GM12878 (cell line): ENCODE results near the gene GGN. TPM values are rescaled to one million over a fixed set of nuclear protein-coding genes. Genes with fewer than 3 reads are reported as not detected.

Experiments used
- ATAC-seq: fragments of 200-7000 bp; cut with Tn5 transposase; 3 replicates; pipeline ENCODE4 v1.9.1; 2020; ENCODE audit warnings: mild to moderate bottlenecking, moderate library complexity
- BruUV-seq: library from RNA; stranded (reverse); fragments of 400-500 nt; replicated peaks from 2 replicates; lab custom pipeline; 2021; lab: Mats Ljungman, UMichigan
- CTCF ChIA-PET: fragments of 300-600 bp; sonication (Branson Sonifier 250); formaldehyde crosslinking; extraction: SDS; loops from one replicate; lab custom pipeline; 2021; ENCODE audit warnings: inconsistent platforms; lab: Yijun Ruan, JAX
- POLR2A ChIA-PET: fragments of 350-600 bp; formaldehyde crosslinking; extraction: SDS; loops from one replicate; lab custom pipeline; 2021; ENCODE audit warnings: inconsistent platforms; lab: Charles Lee
- RAD21 ChIA-PET: fragments of 300-600 bp; sonication (Branson Sonifier 250); formaldehyde crosslinking; loops from one replicate; lab custom pipeline; 2023; ENCODE audit warnings: antibody characterized with exemption; ENCODE audit not compliant: unreplicated experiment; lab: Charles Lee
- SMC1A ChIA-PET: fragments of 300-600 bp; sonication (Branson Sonifier 250); formaldehyde crosslinking; loops from one replicate; lab custom pipeline; 2023; ENCODE audit not compliant: unreplicated experiment, uncharacterized antibody; lab: Charles Lee
- DNase-seq: peaks from one replicate; pipeline ENCODE4 v3.0.0-alpha.2; 2011; ENCODE audit warnings: low read depth, low spot score
- FAIRE-seq: peaks from 3 replicates; lab custom pipeline; 2011; peaks lifted over from hg19 to GRCh38; lab: Jason Lieb, UNC
- H2AFZ ChIP-seq: 2 replicates; pipeline ENCODE4 v1.6.0; 2011; ENCODE audit warnings: low read depth, low read length, control low read depth; ENCODE audit not compliant: control insufficient read depth
- H3K27ac ChIP-seq: 2 replicates; pipeline ENCODE4 v1.5.1; 2011; ENCODE audit warnings: control low read depth; ENCODE audit not compliant: control insufficient read depth, insufficient read depth
- H3K27me3 ChIP-seq, 2 experiments: replicated peaks in 1 of 2; 2 replicates each; pipeline versions ENCODE4 v1.6.0 to v1.6.1; 2011; ENCODE audit warnings: low read length in 1 of 2; ENCODE audit not compliant: control insufficient read depth in 2 of 2, insufficient read depth in 2 of 2
- H3K36me3 ChIP-seq, 2 experiments: 2 replicates each; pipeline ENCODE4 v1.5.1; 2011; ENCODE audit warnings: low read length in 1 of 2; ENCODE audit not compliant: control insufficient read depth in 2 of 2, insufficient read depth in 2 of 2
- H3K4me1 ChIP-seq: 2 replicates; pipeline ENCODE4 v1.6.1; 2011; ENCODE audit warnings: mild to moderate bottlenecking, low read length, moderate library complexity, mixed read lengths; ENCODE audit not compliant: control insufficient read depth, insufficient read depth
- H3K4me2 ChIP-seq: 2 replicates; pipeline ENCODE4 v1.6.0; 2011; ENCODE audit warnings: control low read depth; ENCODE audit not compliant: control insufficient read depth, insufficient read depth
- H3K4me3 ChIP-seq: fragments of 200-600 bp; sonication (generic); 2 replicates; pipeline ENCODE4 v1.5.1; 2016
- H3K79me2 ChIP-seq: 2 replicates; pipeline ENCODE4 v1.6.0; 2011; ENCODE audit warnings: low read length; ENCODE audit not compliant: control insufficient read depth, insufficient read depth
- H3K9ac ChIP-seq: 2 replicates; pipeline ENCODE4 v1.8.0; 2011; ENCODE audit warnings: low read length, control low read depth, mixed read lengths; ENCODE audit not compliant: control insufficient read depth, insufficient read depth
- H3K9me3 ChIP-seq: replicated peaks from 3 replicates; pipeline ENCODE4 v1.5.1; 2011; ENCODE audit warnings: mild to moderate bottlenecking, low read length; ENCODE audit not compliant: control insufficient read depth, insufficient read depth
- H4K20me1 ChIP-seq: 2 replicates; pipeline ENCODE4 v1.6.0; 2011; ENCODE audit not compliant: control insufficient read depth, insufficient read depth
- BACH1 ChIP-seq: fragments of 450-650 bp; IDR thresholded peaks from 2 replicates; pipeline ENCODE4 v1.6.1; 2017; ENCODE audit warnings: mild to moderate bottlenecking, borderline replicate concordance
- CHD4 ChIP-seq: fragments of 200-600 bp; sonication (generic); IDR thresholded peaks from 2 replicates; pipeline ENCODE4 v1.6.1; 2016; ENCODE audit warnings: mild to moderate bottlenecking
- ETV6 ChIP-seq, 2 experiments: fragments of 450-650 bp in 1 of 2; IDR thresholded peaks in 1 of 2; conservative IDR thresholded peaks in 1 of 2; 2 replicates each; pipeline ENCODE4 v1.6.1; 2014; ENCODE audit warnings: antibody characterized with exemption in 1 of 2, borderline replicate concordance in 1 of 2, low read depth in 1 of 2, mild to moderate bottlenecking in 1 of 2, moderate library complexity in 1 of 2
- MEF2B ChIP-seq: fragments of 450-650 bp; IDR thresholded peaks from 2 replicates; pipeline ENCODE4 v1.6.1; 2018; ENCODE audit warnings: mild to moderate bottlenecking, moderate library complexity; ENCODE audit not compliant: partially characterized antibody, poor library complexity, severe bottlenecking
- MTA2 ChIP-seq: fragments of 450-650 bp; IDR thresholded peaks from 2 replicates; pipeline ENCODE4 v1.6.1; 2016; ENCODE audit warnings: low read depth, mild to moderate bottlenecking, moderate library complexity
- PML ChIP-seq: IDR thresholded peaks from 2 replicates; pipeline ENCODE4 v1.6.1; 2012; ENCODE audit warnings: low read length, inconsistent platforms
- RAD21 ChIP-seq: IDR thresholded peaks from 2 replicates; pipeline ENCODE4 v1.6.1; 2011; ENCODE audit warnings: mild to moderate bottlenecking, low read depth, low read length, moderate library complexity; ENCODE audit not compliant: insufficient read depth
- RBBP5 ChIP-seq: fragments of 200-600 bp; sonication (generic); conservative IDR thresholded peaks from 2 replicates; pipeline ENCODE4 v1.6.1; 2016
- SMAD5 ChIP-seq: IDR thresholded peaks from 2 replicates; pipeline ENCODE4 v1.6.1; 2016; ENCODE audit warnings: antibody characterized with exemption, low read depth
- WGBS: methylation state at CpG from one replicate; pipeline ENCODE4 v1.1.6; 2016; ENCODE audit warnings: low lambda C conversion rate; ENCODE audit not compliant: insufficient replicate concordance, insufficient coverage; ENCODE audit errors: missing lambda C conversion rate; 5-methylcytosine and 5-hydroxymethylcytosine counted together
- in situ Hi-C: fragments of 300-500 bp; cut with MboI; formaldehyde crosslinking; loops from 9 replicates; pipeline ENCODE4 v1.14.3; 2018; ENCODE audit warnings: mixed read lengths
- intact Hi-C: fragments of 100-400 bp; cut with micrococcal nuclease; formaldehyde crosslinking; loops from one replicate; pipeline ENCODE4 v1.14.2; 2022; ENCODE audit not compliant: unreplicated experiment
- polyA plus RNA-seq, 11 experiments: library from polyadenylated mRNA; depleted of rRNA in 4 of 11; unstranded in 6 of 11; stranded (reverse) in 5 of 11; fragments of >200 nt; fragmentation: Nextera tagmentation in 4 of 11; fragmentation: Illumina TruSeq in 1 of 11; extraction: Ambion mirVana in 4 of 11; extraction: Trizol in 1 of 11; gene quantifications; 1 replicate in 1 of 11; 2 replicates in 10 of 11; pipeline versions ENCODE4 v1.2.1 to v1.2.3, GENCODE V29; 2011 to 2016; ENCODE audit warnings: inconsistent platforms in 2 of 11, missing spikeins in 2 of 11, low read depth in 1 of 11
- total RNA-seq, 4 experiments: library from RNA; depleted of rRNA in 3 of 4; stranded (reverse); fragments of >200 nt in 3 of 4; fragmentation: Illumina TruSeq in 1 of 4; extraction: Trizol in 1 of 4; gene quantifications; 2 replicates each; pipeline versions ENCODE4 v1.2.1 to v1.2.3, GENCODE V29; 2013 to 2021
- TF ChIP-seq, protein P1 (sequence below): fragments of 450-650 bp; formaldehyde crosslinking; IDR thresholded peaks from 2 replicates; pipeline ENCODE4 v1.4.0; 2022; ENCODE audit warnings: mild to moderate bottlenecking, moderate library complexity
- TF ChIP-seq, protein P2 (sequence below): fragments of 450-650 bp; formaldehyde crosslinking; IDR thresholded peaks from 2 replicates; pipeline ENCODE4 v1.5.0; 2022; ENCODE audit warnings: mild to moderate bottlenecking, missing genetic modification characterization

GGN gene
- total and polyA plus RNA-seq, 10 of the 15 experiments (the other 5 are each of a cell fraction or from before 2014, with no cell fraction given): not detected

DNA sequence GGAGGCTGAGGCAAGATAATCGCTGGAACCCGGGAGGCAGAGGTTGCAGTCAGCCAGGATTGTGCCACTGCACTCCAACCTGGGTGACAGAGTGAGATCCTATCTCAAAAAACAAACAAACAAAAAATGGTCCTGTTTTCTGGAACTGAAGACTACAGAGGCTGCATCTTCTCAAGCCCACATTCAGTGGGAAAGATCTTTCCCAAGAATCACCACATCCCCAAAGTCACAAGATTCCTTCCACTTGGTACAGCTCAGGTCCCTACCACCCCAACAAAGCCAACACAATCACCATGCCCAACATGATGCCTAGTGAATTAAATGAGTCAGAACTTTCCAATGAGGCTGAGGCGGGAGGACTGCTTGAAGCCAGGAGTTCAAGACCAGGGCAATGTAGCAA lies 37.0 kb downstream of the GGN start:
- no TSS peak for BruUV-seq
- Histone ChIP-seq H3K9ac (no peak overlapping the region), H4K20me1 (no peaks in the 10 kb centered on the region), H3K36me3 (no peaks in the 10 kb centered on the region), H3K4me3 (no peak overlapping the region), H3K9me3 (no peaks in the 10 kb centered on the region), H3K4me1 (no peaks in the 10 kb centered on the region), H3K27ac (no peak overlapping the region), H2AFZ (no peak overlapping the region), H3K4me2 (no peak overlapping the region), H3K27me3 (no peaks in the 10 kb centered on the region), H3K79me2 (no peaks in the 10 kb centered on the region)
- in situ Hi-C loops (no loop called here), intact Hi-C loops (no loop called here)
- no peak for ATAC-seq
- WGBS: 69% methylated on average over 3 of the region's 3 CpGs
- no peak for DNase-seq
- FAIRE-seq: no peak
- no peak for TF ChIP-seq RBBP5
- RAD21 ChIA-PET: no interaction called here
- SMC1A ChIA-PET: no interaction called here
- CTCF ChIA-PET: no interaction called here
- POLR2A ChIA-PET: interaction anchor here (0.7 kb wide), 1 partner anchor 483 kb away, joined by 3 read pairs; no protein-coding TSS in a partner anchor

- Histone ChIP-seq H3K4me2 (no peak overlapping the region), H3K27me3 (no peaks in the 10 kb centered on the region), H4K20me1 (no peaks in the 10 kb centered on the region), H2AFZ (no peak overlapping the region), H3K4me3 (no peak overlapping the region), H3K79me2 (no peaks in the 10 kb centered on the region), H3K9me3 (no peaks in the 10 kb centered on the region), H3K27ac (no peak overlapping the region), H3K9ac (no peak overlapping the region), H3K4me1 (no peaks in the 10 kb centered on the region), H3K36me3 (no peaks in the 10 kb centered on the region)
- BruUV-seq: no TSS peak
- intact Hi-C loops (no loop called here), in situ Hi-C loops (no loop called here)
- ChIA-PET SMC1A (no interaction called here), POLR2A (interaction anchor here (0.6 kb wide), 1 partner anchor 11 kb away, joined by 3 read pairs; no protein-coding TSS in a partner anchor), RAD21 (no interaction called here), CTCF (no interaction called here)
- ATAC-seq (no peak), DNase-seq (no peak), FAIRE-seq (no peak)
- 61% methylated on average over 4 of the region's 4 CpGs for WGBS
- TF ChIP-seq, protein P1, sequence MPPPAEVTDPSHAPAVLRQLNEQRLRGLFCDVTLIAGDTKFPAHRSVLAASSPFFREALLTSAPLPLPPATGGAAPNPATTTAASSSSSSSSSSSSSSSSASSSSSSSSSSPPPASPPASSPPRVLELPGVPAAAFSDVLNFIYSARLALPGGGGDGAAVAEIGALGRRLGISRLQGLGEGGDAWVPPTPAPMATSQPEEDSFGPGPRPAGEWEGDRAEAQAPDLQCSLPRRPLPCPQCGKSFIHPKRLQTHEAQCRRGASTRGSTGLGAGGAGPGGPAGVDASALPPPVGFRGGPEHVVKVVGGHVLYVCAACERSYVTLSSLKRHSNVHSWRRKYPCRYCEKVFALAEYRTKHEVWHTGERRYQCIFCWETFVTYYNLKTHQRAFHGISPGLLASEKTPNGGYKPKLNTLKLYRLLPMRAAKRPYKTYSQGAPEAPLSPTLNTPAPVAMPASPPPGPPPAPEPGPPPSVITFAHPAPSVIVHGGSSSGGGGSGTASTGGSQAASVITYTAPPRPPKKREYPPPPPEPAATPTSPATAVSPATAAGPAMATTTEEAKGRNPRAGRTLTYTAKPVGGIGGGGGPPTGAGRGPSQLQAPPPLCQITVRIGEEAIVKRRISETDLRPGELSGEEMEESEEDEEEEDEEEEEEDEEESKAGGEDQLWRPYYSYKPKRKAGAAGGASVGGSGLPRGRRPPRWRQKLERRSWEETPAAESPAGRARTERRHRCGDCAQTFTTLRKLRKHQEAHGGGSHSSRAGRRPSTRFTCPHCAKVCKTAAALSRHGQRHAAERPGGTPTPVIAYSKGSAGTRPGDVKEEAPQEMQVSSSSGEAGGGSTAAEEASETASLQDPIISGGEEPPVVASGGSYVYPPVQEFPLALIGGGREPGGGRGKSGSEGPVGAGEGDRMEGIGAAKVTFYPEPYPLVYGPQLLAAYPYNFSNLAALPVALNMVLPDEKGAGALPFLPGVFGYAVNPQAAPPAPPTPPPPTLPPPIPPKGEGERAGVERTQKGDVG (CRISPR knock-in tag): no peak
- TF ChIP-seq SMAD5: no peak
- TF ChIP-seq CHD4: no peak
- TF ChIP-seq BACH1: no peak
- TF ChIP-seq, protein P2, sequence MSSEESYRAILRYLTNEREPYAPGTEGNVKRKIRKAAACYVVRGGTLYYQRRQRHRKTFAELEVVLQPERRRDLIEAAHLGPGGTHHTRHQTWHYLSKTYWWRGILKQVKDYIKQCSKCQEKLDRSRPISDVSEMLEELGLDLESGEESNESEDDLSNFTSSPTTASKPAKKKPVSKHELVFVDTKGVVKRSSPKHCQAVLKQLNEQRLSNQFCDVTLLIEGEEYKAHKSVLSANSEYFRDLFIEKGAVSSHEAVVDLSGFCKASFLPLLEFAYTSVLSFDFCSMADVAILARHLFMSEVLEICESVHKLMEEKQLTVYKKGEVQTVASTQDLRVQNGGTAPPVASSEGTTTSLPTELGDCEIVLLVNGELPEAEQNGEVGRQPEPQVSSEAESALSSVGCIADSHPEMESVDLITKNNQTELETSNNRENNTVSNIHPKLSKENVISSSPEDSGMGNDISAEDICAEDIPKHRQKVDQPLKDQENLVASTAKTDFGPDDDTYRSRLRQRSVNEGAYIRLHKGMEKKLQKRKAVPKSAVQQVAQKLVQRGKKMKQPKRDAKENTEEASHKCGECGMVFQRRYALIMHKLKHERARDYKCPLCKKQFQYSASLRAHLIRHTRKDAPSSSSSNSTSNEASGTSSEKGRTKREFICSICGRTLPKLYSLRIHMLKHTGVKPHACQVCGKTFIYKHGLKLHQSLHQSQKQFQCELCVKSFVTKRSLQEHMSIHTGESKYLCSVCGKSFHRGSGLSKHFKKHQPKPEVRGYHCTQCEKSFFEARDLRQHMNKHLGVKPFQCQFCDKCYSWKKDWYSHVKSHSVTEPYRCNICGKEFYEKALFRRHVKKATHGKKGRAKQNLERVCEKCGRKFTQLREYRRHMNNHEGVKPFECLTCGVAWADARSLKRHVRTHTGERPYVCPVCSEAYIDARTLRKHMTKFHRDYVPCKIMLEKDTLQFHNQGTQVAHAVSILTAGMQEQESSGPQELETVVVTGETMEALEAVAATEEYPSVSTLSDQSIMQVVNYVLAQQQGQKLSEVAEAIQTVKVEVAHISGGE (CRISPR knock-in tag): no peak
- no peak for TF ChIP-seq MEF2B
- TF ChIP-seq RAD21: no peak
- TF ChIP-seq PML: no peak
- TF ChIP-seq ETV6 (conservative IDR thresholded peaks at IDR 0.05 in 1 of 2, IDR thresholded peaks at IDR 0.05 in 1 of 2; ENCODE audit: borderline replicate concordance in 1 of 2, low read depth in 1 of 2): no peak
- TF ChIP-seq MTA2: no peak
Measured at GRCh38 chr19:38346837-38347236, 41.0 kb downstream of the GGN start.
